Osteocyte (in vitro differentiated cells): ENCODE results near the gene EIPR1. TPM values are rescaled to one million over a fixed set of nuclear protein-coding genes. Genes with fewer than 3 reads are reported as not detected.

Source experiments
- DNase-seq: peaks from one replicate; pipeline ENCODE4 v3.0.0; 2021; ENCODE audit warnings: mixed read lengths; ENCODE audit not compliant: unreplicated experiment; ENCODE audit errors: extremely low spot score
- H3K27ac Mint-ChIP-seq: one replicate; pipeline ENCODE4 v1.8.0; 2021; ENCODE audit warnings: mild to moderate bottlenecking, mixed read lengths; ENCODE audit not compliant: unreplicated experiment
- H3K27me3 Mint-ChIP-seq: one replicate; pipeline ENCODE4 v1.8.0; 2021; ENCODE audit warnings: mixed read lengths; ENCODE audit not compliant: unreplicated experiment
- H3K36me3 Mint-ChIP-seq: one replicate; pipeline ENCODE4 v1.8.0; 2021; ENCODE audit warnings: mixed read lengths; ENCODE audit not compliant: unreplicated experiment
- H3K4me1 Mint-ChIP-seq: one replicate; pipeline ENCODE4 v1.8.0; 2021; ENCODE audit warnings: mixed read lengths; ENCODE audit not compliant: unreplicated experiment
- H3K4me3 Mint-ChIP-seq: one replicate; pipeline ENCODE4 v1.8.0; 2021; ENCODE audit warnings: mild to moderate bottlenecking, moderate library complexity, mixed read lengths; ENCODE audit not compliant: unreplicated experiment
- H3K9me3 Mint-ChIP-seq: one replicate; pipeline ENCODE4 v1.8.0; 2021; ENCODE audit warnings: mixed read lengths; ENCODE audit not compliant: unreplicated experiment
- total RNA-seq: library from RNA; stranded (reverse); gene quantifications from 2 replicates; pipeline ENCODE4 v1.2.1, GENCODE V29; 2021
- TF ChIP-seq, protein P1 (sequence below): fragments of 200-600 bp; sonication (generic); IDR thresholded peaks from 2 replicates; pipeline ENCODE4 v1.5.0; 2021; ENCODE audit warnings: antibody characterized with exemption, mild to moderate bottlenecking, moderate library complexity

The EIPR1 gene
- total RNA-seq, 1 donor from 2014 or later, result 19.9 TPM

DNA sequence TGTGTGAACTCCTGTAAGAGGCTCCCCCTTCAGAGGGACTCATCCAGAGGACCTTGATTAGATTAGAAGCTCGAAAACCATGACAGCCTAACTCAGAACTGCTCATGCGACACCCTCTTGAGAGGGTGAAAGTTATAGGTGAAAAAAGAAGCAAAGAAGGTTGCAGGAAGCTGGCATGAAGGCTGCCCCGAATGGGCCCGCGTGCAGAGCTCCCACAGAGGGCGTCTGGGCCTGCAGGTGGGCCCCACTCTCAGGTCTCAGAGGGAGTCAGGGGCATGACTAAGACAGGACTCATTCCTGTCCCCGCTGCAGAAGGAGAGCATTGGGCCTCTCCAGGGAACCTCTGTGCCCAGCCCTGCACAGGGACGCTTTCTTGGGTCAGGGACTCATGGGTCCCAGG is 235.4 kb downstream of the EIPR1 start:
- TF ChIP-seq, protein P1, sequence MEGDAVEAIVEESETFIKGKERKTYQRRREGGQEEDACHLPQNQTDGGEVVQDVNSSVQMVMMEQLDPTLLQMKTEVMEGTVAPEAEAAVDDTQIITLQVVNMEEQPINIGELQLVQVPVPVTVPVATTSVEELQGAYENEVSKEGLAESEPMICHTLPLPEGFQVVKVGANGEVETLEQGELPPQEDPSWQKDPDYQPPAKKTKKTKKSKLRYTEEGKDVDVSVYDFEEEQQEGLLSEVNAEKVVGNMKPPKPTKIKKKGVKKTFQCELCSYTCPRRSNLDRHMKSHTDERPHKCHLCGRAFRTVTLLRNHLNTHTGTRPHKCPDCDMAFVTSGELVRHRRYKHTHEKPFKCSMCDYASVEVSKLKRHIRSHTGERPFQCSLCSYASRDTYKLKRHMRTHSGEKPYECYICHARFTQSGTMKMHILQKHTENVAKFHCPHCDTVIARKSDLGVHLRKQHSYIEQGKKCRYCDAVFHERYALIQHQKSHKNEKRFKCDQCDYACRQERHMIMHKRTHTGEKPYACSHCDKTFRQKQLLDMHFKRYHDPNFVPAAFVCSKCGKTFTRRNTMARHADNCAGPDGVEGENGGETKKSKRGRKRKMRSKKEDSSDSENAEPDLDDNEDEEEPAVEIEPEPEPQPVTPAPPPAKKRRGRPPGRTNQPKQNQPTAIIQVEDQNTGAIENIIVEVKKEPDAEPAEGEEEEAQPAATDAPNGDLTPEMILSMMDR, result no peak
- Mint-ChIP-seq H3K36me3 (no peaks in the 10 kb centered on the region), H3K4me1 (no peaks in the 10 kb centered on the region), H3K4me3 (no peak overlapping the region), H3K27me3 (no peaks in the 10 kb centered on the region), H3K27ac (no peak overlapping the region), H3K9me3 (no peaks in the 10 kb centered on the region)
- DNase-seq, result peak; percentile 72

DNA sequence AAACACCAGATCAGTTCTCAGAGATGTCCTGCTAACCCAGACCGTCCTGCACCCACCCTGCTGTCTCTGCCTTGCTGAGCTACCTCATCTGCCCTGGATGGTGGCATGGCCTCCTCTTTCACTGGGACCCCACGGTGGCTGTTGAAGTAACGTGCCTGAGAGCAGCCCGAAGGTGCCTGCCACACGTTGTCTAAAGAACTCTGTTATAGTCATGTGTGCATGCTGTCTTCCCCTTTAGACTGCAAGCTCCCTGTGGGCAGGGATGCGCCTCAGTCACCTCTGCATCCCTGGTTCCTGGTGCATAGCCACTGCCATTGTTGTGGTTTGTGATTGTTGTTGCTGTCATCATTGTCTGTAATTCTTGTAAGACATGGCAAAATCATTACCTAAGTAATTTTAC is 235.9 kb downstream of the EIPR1 start:
- H3K9me3 Mint-ChIP-seq, result no peaks in the 10 kb centered on the region
- TF ChIP-seq, protein P1, result no peak
- no peak overlapping the region for H3K27ac Mint-ChIP-seq
- no peak overlapping the region for H3K4me3 Mint-ChIP-seq
- no peaks in the 10 kb centered on the region for H3K27me3 Mint-ChIP-seq
- H3K4me1 Mint-ChIP-seq, result no peaks in the 10 kb centered on the region
- H3K36me3 Mint-ChIP-seq, result no peaks in the 10 kb centered on the region
- DNase-seq, result peak; percentile 81

DNA sequence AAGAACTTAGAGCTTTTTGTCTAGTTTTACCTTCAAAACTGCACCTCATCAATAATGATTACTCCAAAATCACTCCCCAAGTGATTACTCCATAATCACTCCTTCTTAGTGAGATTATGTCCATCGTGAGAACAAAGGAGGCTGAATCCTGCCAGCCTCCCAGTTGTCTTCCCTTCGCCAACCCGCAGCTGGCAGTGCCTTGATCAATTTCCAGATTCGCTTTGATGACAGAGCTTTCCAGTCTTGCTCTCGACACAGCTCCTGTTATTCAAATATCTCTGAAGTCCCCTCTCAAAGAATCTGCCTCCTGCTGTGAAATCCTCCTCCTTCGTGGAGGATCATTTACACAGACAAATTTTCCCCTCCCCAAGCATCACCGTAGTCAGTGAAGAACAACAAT is 237.7 kb downstream of the EIPR1 start:
- Mint-ChIP-seq H3K27me3 (no peaks in the 10 kb centered on the region), H3K36me3 (no peaks in the 10 kb centered on the region), H3K27ac (no peak overlapping the region), H3K4me3 (no peak overlapping the region), H3K4me1 (no peaks in the 10 kb centered on the region), H3K9me3 (peaks cover 5% of the 10 kb centered on the region)
- no peak for DNase-seq
- TF ChIP-seq, protein P1, result no peak

Other genes starting within 250 kb of the EIPR1 start
- 89.2 and 89.7 TPM in 2 replicates for gene TRAPPC12, start 1.9 kb upstream of the EIPR1 start, total RNA-seq
- gene ADI1, start 141.7 kb upstream of the EIPR1 start, total RNA-seq, result 48.5 and 54.0 TPM in 2 replicates
- gene RNASEH1, start 180.5 kb upstream of the EIPR1 start, total RNA-seq, result 24.6 and 25.5 TPM in 2 replicates
- gene RPS7, start 197.4 kb upstream of the EIPR1 start, total RNA-seq, result 1,082 and 1,101 TPM in 2 replicates
- gene COLEC11, start 217.3 kb upstream of the EIPR1 start, total RNA-seq, result not detected in 2 replicates